ENCODE data around the gene TERT.

Gene TERT

GRCh38 chr5:1317921-1318565, 23.2 kb upstream of the TERT start:
- no peak for DNase-seq

- DNase-seq = no peak
These were observed 21.9 kb upstream of the TERT start for GRCh38 chr5:1316588-1317340.

DNA sequence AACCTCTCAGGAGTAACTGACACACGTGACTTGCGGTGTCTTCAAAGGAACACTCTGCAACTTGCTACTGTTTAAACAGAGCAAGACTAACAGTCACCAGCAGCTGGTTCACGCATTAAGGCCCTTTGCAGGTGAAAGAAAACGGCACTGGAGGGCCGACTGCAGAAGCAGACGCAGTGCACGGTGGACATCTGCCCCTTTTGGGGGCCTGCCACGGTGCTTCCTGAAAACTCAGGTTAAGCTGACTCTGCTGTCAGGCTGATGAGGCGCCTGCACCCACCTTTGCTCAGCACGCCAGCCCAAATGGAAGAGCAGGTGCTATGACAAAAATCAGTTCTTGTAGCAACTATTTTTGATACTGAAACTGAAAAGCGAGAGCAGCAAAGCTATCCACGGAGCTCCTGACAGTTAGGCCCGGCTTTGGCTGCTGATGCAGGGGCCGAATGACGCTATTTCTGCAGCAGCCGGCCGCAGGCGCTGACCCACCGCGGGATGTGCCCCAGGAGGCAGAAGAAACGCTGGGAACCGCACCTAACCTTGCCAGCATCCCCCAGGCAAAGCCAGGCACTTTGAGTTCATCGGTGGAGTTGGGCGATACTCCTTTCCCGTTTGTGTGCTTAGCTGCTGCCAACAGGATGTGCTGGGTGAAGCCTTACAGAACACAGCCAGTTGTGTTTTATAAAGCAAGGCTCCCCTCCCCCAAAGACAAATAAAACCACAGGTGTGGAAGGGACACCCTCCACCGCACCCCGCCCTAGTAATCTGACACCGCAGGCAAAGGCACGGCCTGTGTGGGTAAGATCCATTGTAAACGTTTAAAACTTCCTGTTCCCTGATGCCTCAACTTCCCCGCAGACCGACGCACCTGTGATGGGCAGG, 21.1 kb upstream of the TERT start:
- no peak for DNase-seq

DNA sequence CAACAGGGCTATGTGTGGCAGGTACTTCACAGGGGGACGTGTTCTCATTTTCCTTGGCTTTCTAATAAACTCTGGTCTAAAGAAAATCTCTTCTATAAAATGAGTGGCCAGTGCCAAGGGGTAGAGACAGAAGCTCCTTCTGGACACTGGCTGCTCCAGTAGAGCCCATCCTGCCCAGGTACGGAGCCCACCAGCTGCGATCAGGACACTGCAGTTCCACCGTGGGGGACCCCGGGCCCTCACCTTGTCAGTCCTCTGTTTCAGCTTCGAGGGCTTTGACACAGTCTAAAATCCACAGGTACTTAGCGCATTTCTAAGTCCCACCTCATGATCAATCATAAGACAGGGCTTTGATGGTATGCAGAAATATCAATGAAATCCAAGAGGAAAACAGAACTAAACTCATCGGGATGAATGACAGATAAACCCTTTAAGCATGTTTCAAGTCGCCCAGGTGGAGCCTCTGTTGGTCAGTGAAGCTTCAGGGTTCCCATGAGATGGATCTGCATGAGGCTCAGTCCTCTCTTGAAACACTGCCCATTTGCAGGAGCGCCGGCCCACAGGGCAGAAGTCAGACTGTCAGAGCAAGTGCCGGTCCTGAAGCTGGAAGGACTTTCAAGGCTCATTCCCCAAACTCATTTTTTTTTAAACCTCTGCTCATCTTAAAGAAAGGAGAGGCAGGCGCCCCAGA, 20.3 kb upstream of the TERT start:
- no peak for DNase-seq

DNA sequence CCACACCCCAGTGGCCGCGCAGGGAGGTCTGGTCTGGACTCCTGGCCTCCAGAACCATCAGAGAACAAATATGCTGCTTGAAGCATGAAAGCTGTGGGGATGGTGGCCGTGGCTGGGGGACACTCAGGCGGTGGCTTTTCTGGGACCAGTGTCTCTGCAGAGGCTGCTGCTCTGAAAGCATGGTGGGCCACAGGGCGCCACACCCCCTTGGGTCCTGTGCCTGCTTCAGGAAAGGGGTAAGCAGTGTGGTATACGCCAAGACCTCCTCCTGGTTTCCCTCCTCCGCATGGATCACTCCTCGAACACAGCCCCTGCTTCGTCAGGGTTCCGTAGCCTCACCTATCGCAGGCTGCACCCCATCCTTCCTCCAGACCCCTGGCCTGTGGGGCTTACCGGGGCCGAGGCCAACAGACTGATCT, 19.7 kb upstream of the TERT start:
- DNase-seq = no peak

DNA sequence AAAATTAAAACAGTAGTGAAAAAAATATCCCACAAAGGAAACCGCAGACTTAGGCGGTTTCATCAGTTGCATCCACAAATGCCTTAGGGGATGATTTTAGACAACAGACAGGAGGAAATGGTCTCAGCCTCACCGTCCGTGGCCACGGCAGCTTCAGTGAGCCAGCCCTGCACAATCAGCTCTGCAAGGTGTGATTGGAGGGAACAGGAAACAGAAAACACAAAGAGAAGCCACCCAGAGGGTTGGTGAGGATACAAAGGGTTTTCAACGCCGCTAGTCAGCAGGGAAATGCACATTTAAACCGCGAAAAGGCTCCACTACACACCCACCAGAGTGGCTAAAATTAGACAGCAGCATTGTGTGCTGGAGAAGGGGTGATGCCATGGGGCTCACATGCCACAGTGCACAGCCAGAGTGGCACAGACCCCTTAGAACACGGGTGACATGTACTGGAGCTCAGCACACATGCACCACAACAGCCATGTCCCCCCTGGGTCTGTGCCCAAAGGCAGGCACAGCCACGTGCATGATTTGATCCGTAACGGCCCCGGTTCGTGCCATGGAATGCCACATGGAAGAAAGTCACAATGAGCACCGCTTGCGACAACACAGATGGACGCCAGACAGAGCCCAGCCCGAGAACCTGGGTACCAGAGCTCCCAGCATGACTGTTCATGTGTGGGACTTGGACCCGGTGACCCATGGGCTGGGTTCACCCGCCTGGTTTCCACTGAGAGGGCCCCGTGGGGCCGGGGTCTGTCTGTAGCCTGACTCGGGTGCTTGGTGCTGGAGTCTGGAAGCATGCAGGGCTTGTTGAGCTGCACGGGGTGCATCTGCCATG, 18.3 kb upstream of the TERT start:
- no peak for DNase-seq

DNA sequence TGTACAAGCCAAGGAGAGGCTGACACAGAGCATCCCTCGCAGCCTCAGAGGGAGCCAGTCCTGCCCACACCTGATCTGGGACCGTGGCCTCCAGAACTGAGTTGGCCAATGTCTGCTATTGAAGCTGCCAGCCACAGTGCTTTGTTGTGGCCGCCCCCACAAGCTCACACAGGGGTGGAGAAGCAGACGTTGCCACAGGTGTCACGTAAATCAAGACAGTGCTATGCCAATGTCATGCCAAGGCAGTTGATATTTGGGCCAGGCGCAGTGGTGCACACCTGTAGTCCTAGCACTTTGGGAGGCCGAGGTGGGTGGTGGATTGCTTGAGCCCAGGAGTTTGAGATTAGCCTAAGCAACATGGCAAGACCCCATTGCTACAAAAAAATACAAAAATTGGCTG, 17.3 kb upstream of the TERT start:
- no peak for DNase-seq

DNA sequence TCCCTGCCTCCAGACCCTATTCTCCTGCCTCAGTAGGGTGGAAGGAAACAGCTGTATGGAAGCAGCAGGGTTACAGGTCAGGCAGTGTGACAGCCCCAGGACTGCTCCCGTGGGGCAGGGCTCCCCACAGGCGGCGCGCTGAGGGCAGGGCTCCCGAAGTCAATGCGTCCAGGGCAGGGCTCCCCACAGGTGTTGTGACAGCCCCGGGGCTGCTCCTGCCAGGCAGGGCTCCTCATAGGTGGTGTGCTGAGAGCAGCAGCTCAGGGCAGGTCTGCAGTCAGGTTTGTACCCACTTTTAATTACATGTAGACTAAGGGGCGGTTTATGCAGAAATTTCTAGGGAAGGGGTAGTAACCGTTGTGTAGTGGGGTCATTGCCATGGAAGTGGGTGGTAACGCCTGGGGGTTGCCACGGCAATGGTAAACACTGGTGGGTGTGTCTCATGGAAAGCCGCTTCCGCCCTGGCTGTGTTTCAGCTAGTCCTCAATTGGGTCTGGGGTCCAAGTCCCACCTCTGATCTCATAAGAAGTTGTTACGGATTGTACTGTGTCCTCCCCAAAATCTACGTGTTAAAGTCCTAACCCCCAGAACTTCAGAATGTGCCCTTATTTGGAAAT, 16.7 kb upstream of the TERT start:
- no peak for DNase-seq

- DNase-seq = no peak
These were observed 15.2 kb upstream of the TERT start for GRCh38 chr5:1310118-1310517.

DNA sequence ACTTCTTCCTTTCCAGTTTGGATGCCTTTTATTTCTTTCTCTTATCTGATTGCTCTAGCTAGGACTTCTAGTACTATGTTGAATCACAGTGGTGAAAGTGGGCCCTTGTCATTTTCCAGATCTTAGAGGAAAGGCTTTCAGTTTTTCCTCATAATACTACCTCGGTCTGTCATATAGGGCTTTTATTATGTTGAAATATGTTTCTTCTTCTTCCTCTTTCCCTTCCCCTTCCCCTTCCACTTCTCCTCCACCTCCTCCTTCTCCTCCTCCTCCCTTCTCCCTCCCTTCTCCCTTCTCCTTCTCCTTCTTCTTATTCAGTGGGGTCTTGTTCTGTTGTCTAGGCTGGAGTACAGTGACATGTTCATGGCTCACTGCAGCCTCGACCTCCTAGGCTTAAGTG, 9.2 kb upstream of the TERT start:
- no peak for DNase-seq

- no peak for DNase-seq
These were observed 7.4 kb upstream of the TERT start for GRCh38 chr5:1302258-1302657.

DNA sequence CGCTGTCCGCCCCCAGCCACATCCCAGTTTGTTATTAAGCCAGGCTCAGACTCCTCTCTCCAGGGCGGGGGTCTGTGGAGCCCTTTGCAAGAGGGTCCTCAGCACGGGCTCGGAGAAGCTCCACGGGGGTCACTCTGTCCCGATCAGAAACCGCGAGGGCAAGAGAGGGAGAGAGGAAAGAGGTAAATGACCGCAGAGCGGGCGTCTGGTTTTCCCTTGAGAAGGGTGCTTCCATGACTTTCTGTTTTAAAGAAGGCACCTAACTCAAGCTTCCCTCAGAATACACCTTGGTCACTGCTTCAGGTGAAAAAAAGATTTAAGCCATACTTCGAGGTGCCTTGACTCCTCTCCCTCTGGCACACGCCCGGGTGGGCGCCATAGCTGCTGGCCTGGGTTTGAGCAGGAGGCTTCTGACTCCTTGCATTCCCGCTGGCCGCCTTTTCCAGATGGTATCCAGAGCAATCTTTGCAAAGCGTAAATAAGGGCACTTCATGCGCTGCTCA, 5.8 kb upstream of the TERT start:
- no peak for DNase-seq

GRCh38 chr5:1299961-1300360, 5.1 kb upstream of the TERT start:
- DNase-seq = no peak

DNA sequence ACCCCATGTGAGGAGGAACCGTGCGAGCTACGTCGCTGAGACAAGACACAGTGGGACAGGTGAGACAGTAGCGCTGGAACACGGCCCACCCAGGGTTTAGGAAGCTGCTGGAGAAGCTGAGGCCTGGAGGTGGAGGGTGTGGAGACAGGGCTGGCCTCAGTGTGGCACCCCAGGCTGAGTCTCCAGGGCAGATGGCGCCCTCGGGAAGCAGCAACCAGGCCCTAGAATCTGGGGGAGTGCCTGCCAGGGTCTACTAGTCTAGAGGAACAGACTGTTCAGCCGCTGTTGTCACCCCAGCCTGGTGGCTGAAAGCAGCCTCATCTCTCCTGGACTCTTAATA, 4.6 kb upstream of the TERT start:
- DNase-seq = no peak

DNA sequence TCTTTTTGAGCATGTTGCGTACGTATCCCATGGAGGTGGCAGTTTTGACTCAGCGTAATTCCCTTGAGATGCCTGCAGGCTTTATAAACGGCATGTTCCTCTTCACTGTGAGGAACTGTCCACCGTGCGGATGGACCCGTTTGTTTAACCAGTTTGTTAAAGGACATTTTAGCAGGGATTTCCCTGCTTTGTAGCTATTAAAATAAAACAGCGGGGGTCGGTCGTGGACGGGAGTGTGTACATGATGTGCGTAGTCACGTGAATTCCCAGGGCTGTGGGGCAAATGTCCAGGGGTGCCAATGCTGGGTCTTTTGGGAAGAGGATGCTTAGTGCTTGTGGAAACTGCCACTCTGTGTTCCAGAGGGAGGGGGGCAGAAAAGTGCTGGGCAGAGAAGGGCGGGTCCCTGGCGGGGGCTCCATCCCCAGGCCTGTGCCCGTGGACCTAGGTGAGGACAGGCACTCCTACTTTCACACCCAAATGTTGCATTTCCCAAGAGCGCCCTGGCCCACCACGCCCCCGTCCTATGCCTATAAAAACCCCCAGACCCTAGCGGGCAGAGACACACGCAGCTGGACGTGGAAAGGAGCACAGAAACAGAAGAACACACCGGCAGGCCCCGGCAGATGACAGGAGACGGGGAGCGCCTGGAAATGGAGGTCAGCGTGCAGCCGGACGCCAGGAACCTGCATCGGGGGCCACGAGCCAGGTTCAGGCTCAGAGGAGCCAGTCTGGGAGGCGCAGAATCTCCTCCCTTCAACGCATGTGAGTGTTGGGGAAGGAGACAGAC, 4.0 kb upstream of the TERT start:
- DNase-seq = no peak

- no peak for DNase-seq
These were observed 3.2 kb upstream of the TERT start for GRCh38 chr5:1298067-1298551.

GRCh38 chr5:1297243-1297642, 2.4 kb upstream of the TERT start:
- DNase-seq = no peak

DNA sequence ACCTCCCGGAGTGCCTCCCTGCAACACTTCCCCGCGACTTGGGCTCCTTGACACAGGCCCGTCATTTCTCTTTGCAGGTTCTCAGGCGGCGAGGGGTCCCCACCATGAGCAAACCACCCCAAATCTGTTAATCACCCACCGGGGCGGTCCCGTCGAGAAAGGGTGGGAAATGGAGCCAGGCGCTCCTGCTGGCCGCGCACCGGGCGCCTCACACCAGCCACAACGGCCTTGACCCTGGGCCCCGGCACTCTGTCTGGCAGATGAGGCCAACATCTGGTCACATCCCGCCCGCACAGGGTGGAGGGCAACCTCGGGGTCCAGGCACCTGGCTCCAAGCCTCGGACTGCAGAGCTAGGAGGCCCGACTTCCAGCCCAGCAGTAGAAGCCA, 776 bp upstream of the TERT start:
- DNase-seq = no peak

- no peak for DNase-seq
These were observed 548 bp downstream of the TERT start for GRCh38 chr5:1294206-1294834.
